ENCODE data around the gene NFAT5.
"Not testable (repeated sequence)": the region's sequence is repeated elsewhere in the genome, so short reads cannot be mapped to it uniquely, and the experiment has no call there.

Gene NFAT5

DNA sequence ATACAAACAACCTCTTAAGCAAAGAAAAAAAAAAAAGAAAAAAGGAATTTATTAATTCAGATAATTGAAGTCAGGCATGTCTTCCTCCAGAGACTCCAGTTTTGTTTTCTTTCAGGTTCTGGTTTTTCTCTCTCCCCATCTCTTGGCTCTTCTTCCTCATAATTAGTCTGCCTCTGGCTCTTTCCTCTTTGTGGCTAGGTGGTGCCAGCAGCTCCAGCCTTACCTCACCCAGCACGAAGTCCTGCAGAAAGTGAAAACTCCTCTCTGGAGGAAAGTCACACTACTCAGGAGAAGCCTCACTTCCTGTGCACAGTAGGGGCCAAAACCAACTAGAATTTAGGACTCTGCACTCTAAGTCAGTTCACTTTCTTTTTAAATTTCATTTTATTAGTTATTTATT lies 10.3 kb upstream of the NFAT5 start:
- DNase-seq (ENCODE audit: low read depth): no peak

DNA sequence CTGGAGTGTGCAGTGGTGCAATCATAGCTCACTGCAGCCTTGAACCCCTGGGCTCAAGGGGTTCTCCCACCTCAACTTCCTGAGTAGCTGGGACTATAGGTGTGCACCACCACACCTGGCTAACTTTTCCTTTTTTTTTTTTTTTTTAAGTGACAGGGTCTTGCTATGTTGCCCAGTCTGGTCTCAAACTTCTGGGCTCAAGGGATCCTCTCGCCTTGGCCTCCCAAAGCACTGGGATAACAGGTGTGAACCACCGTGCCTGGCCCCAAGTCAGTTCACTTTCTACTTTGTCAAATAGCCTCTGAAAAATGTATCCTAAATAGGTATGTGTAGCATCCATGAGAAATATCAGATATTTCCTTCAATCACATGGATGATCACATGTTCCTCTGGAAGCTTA lies 9.9 kb upstream of the NFAT5 start:
- DNase-seq (ENCODE audit: low read depth): no peak

DNA sequence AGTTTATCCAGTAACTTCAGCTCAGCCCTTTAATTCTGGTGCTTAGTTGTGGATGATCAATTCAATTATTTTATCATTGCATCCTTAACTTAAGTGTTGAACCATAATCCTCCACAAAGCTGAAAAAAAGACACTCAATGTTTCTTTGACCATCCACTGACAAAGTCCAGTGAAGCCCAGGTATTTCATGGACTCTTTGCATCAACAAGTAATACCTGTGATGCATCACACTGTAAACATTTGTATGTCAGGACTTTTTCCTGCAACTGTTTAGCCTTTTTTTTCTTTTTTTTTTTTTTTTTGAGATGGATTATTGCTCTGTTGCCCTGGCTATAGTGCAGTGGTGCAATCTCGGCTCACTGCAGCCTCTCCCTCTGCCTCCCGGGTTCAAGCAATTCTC lies 6.6 kb upstream of the NFAT5 start:
- no peak for DNase-seq (ENCODE audit: low read depth)

DNA sequence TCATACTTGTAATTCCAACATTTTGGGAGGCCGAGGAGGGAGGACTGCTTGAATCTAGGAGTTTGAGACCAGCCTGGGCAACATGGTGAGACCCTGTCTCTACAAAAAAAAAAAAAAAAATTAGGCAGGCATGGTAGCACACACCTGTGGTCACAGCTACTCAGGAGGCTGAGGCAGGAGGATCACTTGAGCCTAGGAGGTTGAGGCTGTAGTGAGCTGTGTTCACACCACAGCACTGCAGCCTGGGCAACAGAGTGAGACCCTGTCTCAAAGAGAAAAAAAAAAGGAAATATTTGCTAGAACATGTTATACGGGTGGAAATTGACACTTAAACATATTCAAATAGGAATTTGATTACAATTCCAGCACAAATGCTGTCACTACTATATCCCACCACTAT lies 4.4 kb upstream of the NFAT5 start:
- DNase-seq (ENCODE audit: low read depth): not testable (repeated sequence)

DNA sequence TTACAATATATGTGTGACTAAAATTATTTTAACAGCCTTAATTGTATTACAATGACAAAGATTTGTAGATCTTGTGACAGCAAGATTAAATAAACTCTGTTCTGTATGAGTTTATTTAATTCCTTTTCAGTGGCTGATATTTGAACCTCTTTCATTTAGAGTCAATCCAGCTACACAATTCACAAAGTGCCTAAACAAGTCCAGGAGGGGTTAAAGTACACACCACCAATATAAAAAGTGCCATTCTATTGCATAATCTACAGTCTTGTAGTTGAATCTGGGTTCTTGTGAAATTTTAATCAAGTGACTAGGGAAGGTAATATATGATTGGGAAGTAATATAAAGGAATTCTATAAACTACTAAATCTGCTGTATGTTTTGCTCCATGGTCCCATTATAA lies 3.9 kb upstream of the NFAT5 start:
- no peak for DNase-seq (ENCODE audit: low read depth)

DNA sequence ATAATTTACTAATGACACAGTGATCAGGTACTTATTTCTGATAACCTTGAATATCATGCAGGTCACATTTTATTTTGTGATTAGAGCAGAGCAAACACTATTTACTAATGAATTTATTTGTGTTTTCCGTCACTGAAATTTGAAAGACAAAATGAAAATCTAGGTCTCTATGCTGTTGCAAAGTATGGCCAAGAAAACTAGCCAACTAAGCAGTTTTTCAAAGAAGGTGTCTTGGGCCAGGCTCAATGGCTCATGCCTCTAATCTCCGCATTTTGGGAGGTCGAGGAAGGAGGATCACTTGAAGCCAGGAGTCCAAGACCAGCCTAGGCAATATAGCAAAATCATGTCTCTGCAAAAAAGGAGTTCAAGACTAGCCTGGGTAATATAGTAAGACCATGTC lies 3.0 kb upstream of the NFAT5 start:
- no peak for DNase-seq (ENCODE audit: low read depth)

GRCh38 chr16:69563605-69564580 lies 1.9 kb upstream of the NFAT5 start:
- peak; percentile 62 for DNase-seq (ENCODE audit: low read depth)

GRCh38 chr16:69564845-69565670 lies 708 bp upstream of the NFAT5 start:
- no peak for DNase-seq (ENCODE audit: low read depth)

- no peak for DNase-seq (ENCODE audit: low read depth)
These were observed 644 bp downstream of the NFAT5 start for GRCh38 chr16:69566240-69566980.

- DNase-seq (ENCODE audit: low read depth): no peak
These were observed 1.4 kb downstream of the NFAT5 start for GRCh38 chr16:69566981-69567680.

- DNase-seq (ENCODE audit: low read depth): no peak
These were observed 2.9 kb downstream of the NFAT5 start for GRCh38 chr16:69568676-69569075.

DNA sequence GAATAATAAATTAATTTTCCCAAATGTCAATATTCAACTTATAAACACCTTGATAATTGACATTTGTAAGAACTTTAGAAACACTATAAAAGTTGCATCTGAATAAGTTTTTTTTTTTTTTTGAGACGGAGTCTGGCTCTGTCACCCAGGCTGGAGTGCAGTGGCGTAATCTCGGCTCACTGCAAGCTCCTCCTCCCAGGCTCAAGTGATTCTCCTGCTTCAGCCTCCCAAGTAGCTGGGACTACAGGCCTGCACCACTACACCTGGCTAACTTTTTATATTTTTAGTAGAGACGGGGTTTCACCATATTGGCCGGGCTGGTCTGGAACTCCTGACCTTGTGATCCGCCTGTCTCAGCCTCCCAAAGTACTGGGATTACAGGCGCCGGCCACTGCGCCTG lies 13.0 kb downstream of the NFAT5 start:
- DNase-seq (ENCODE audit: low read depth): not testable (repeated sequence)

GRCh38 chr16:69579783-69580481 lies 14.2 kb downstream of the NFAT5 start:
- DNase-seq (ENCODE audit: low read depth): no peak

GRCh38 chr16:69581297-69581696 lies 15.5 kb downstream of the NFAT5 start:
- DNase-seq (ENCODE audit: low read depth): no peak

DNA sequence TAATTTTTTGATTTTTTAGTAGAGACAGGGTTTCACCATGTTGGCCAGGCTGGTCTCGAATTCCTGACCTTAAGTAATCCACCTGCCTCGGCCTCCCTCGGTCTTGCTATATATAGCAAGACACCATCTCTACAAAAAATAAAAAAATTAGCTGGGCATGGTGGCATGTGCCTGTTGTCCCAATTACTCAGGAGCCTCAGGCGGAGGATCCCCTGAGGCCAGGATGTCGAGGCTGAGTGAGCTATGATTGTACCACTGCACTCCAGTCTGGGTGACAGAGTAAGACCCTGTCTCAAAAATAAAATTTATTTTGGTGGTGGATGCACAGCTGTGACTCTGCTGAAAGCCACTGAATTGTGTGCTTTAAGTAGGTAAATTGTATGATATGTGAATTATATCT lies 18.7 kb downstream of the NFAT5 start:
- DNase-seq (ENCODE audit: low read depth): not testable (repeated sequence)

DNA sequence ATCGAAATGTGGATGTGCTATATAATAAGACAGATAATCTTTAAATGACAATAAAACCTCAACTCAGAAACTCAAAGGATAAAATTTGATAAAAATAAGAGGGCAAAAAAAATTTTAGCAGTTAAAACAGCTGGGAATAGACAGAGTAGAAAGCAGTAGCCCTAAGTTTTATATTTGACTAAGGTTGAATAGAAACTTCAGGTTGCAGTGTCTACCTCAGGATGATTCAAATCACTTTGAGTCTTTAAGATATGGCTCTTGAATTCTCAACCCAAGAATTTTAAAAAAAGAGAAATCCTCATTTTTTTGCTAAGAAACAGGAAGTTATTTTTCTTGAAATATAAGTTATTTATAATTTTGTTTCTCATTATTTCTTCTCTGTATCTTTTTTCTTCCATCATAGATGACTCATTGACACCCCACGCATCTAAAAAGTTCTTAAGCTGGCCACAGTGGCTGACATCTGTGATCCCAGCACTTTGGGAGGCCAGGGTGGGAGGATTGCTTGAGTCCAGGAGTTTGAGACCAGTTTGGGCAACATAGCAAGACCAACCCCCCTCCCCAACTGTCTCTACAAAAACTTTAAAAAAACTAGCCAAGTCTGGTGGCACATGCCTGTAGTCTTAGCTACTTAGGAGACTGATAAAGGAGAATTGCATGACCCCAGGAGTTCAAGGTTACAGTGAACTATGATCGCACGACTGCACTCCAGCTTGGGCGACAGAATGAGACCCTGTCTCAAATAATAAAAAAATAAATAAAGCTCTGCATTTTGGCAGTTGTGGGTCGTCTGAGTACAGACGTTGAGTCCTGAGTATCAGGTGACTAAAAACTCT lies 23.9 kb downstream of the NFAT5 start:
- DNase-seq (ENCODE audit: low read depth): no peak

GRCh38 chr16:69590590-69590989 lies 24.8 kb downstream of the NFAT5 start:
- DNase-seq (ENCODE audit: low read depth): no peak

DNA sequence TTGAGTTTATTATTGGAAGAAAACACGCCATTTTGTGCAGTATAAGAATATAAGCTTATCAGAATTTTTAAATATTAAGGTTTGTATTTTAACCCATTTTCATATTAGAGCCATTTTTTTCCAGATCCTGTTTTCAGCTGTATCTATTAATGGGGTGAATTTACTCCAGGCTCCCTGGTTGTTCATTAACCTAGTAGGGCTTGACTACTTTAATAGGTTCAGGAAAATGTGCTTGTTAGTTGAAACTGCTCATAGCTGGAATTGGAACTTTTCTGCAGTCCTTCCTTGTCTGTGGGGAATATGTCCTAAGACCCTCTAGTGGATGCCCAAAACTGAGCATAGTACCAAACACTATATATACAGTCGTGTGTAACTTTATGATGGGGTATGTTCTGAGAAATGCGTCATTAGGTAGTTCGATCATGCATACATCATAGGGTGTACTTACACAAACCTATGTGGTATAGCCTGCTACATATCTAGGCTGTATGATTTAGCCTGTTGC lies 28.0 kb downstream of the NFAT5 start:
- DNase-seq (ENCODE audit: low read depth): no peak

GRCh38 chr16:69595127-69596036 lies 29.6 kb downstream of the NFAT5 start:
- no peak for DNase-seq (ENCODE audit: low read depth)
